ENCODE measurements around the gene MASP1.

The MASP1 gene

DNA sequence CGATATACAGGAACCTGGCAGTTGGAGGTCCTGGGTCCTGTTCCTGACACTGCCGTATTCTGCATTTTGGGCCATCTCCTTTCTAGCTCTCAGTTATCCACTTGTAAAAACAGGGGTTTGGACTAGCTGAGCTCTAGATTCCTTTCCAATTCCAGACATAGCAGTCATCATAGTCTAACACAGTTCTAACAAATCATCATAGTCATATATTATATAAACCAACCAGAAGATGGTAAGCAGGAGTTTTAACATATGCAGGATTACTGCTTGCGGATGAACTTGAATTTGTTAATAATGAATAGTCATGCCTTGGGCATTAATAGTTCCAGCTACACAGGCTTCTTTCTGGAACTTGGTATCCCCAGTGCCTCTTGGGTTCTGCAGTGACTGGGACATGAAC is 26.6 kb downstream of the MASP1 start:
- DNase-seq = peak; percentile 79

DNA sequence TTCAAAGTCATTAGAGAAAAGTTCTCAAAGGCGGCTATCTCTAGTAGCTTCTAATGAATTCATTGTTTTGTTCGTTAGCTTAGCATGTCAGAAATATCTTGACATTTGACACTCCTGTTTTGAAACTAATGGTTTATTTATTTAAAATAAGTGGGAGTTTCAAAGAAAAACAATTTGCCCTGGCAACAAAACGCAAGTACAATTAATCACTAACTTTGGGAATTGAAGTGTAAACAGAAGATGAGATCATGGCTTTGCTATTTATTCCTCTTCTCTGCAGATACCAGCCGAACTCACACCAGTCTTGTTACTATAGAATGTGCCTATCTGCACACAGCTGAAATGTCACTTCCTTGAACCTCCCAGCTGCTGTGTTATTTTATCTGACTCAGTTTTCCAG is 27.5 kb downstream of the MASP1 start:
- peak; percentile 86 for DNase-seq

GRCh38 chr3:187263270-187263669 is 28.3 kb downstream of the MASP1 start:
- no peak for DNase-seq

DNA sequence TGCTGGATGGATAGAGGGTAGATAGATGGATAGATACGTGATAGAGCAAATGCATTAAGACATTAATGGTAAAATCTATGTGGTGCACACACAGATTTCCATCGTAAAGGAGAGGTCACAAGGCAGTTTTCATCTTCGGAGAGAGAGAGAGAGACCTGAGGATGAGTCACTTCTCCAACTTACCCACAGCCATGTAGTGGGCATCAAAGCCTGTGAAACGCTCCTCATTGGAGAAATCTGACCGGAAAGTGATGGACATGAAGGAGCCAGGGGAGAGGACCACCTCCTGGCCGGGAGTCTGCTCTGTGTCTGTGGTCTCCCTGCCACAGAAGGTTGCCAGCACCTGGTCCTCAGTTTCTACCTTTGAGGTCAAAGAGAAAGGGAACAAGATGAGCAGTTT is 29.2 kb downstream of the MASP1 start:
- no peak for DNase-seq

DNA sequence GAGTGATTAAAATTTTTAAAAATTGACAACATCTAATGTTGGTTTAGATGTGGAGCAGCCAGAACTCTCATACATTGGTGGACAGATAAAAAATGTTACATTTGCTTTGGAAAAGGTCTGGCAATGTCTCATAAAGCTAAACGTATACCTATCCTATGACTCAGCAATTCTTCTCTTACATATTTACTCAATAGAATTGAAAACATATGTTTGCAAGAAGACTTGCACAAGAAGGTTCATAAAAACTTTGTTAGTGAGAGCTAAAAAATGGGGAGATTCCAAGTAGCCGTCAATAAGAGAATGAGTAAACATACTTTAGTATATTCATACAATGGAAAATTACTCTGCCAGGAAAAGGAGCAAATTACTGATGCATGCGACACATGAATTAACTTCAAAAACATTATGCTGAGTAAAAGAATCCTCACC is 30.0 kb downstream of the MASP1 start:
- DNase-seq = peak; percentile 88

- no peak for DNase-seq
Observed at GRCh38 chr3:187259171-187259570, 32.4 kb downstream of the MASP1 start.

GRCh38 chr3:187257992-187258692 is 33.4 kb downstream of the MASP1 start:
- DNase-seq = no peak

DNA sequence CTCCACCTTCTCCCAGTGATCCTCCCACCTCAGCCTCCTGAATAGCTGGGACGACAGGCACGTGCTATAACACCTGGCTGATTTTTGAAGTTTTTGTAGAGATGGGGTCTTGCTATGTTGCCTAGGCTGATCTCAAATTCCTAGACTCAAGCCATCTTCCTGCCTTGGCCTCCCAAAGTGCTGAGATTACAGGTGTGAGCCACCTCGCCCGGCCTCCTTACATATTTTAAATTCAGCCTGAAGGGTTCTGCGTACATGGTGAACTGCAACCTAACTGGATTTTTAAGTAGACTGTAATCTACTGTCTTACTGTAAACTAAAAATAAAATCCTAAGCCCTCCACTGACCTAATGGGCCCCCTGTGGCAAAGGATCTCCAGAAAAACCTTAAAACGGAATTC is 34.1 kb downstream of the MASP1 start:
- no peak for DNase-seq

- peak; percentile 17 for DNase-seq
Observed at GRCh38 chr3:187256051-187256616, 35.4 kb downstream of the MASP1 start.

GRCh38 chr3:187255314-187255713 is 36.2 kb downstream of the MASP1 start:
- no peak for DNase-seq

- DNase-seq = no peak
Observed at GRCh38 chr3:187252311-187252710, 39.2 kb downstream of the MASP1 start.

DNA sequence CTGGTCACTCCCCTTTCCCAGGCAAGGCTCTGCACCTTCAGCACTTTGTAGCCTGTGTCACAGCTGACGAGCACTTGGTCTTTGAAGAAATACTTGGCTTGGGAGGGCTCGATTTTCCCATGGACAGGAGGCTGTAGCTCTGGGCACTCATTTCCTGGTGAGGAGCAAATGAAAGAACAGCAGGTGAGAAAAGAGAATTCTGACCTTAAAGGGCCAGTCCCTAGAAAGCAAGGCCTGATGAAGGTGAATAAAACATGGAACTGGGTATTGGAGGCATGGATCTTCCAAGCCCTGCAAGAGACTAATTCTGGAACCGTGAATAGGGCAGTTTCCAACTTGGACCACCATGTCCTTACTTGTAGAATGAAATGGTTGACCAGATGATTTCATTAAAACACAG is 39.9 kb downstream of the MASP1 start:
- DNase-seq = no peak

GRCh38 chr3:187247398-187247797 is 44.1 kb downstream of the MASP1 start:
- peak; percentile 11 for DNase-seq

- peak; percentile 9 for DNase-seq
Observed at GRCh38 chr3:187243933-187244524, 47.5 kb downstream of the MASP1 start.

DNA sequence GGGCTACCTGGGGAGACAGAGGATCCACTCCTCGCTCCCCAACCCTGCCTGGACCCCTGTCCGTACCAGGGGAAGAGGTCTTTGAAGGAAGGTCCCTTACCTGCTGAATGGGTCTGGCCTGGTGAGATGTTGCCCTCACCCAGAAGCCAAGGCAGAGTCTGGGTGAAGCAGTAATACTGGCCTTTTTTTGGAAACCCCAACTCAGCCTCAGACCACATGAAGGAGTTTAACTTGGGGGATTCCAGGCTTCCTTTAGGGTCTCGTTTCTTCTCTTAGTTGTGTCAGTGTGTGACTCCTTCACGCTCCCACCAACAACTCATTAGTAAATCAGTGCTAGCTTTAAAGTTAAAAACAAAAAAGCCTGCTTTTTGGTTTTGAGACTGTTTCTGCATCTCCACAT is 48.6 kb downstream of the MASP1 start:
- no peak for DNase-seq

DNA sequence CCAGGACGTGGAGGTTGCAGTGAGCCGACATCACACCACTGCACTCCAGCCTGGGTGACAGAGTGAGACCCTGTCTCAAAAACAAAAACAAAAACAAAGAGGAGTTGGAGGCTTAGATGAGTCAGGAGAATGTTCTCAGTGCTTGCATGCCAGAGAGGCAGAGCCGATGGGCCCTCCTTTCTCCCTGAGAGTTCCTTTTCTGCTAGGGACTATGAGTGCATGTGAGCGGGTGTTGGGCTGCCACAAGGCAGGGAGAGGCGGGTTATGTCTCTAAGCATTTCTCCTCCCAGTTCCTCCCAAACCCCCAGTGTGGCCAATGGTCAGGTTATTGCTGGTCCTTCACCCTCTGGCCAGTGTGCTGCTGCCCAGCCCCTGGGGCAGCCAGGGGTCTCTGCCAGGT is 49.1 kb downstream of the MASP1 start:
- peak; percentile 31 for DNase-seq

DNA sequence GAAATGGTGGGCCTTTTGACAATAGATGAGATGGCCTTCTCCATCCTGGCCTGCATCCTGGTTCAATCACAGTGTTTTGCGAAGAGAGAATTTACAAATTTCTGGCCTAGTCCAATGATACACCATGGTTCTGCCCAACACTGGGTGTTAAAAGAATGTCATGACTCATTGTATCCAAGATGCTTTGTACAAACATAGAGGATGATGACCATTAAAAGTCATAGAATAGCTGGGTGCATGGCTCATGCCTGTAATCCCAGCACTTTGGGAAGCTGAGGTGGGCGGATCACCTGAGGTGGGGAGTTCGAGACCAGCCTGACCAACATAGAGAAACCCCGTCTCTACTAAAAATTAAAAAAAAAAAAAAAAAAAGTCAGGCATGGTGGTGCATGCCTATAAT is 52.7 kb downstream of the MASP1 start:
- DNase-seq = peak; percentile 64

GRCh38 chr3:187238239-187238638 is 53.3 kb downstream of the MASP1 start:
- no peak for DNase-seq

DNA sequence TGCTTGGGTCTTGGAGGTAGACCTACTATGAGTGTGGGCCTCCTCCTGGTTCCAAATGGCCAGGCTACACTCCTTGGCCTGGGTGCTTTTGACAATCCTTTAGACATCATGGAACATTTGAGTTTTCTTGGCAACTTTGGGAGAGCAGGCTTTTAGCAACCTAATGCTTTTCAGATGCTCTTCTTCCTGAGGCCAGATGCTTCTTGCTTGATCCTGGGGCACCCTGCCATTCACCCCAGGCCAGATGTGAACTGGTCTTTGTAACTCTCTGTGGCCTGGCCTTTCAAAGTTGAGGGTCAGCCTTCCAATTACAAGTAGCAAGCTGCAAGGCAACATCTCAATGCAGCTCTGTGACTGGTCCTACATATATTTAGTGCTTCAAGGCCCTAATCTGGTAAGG is 53.8 kb downstream of the MASP1 start:
- no peak for DNase-seq

GRCh38 chr3:187236962-187237361 is 54.6 kb downstream of the MASP1 start:
- no peak for DNase-seq

DNA sequence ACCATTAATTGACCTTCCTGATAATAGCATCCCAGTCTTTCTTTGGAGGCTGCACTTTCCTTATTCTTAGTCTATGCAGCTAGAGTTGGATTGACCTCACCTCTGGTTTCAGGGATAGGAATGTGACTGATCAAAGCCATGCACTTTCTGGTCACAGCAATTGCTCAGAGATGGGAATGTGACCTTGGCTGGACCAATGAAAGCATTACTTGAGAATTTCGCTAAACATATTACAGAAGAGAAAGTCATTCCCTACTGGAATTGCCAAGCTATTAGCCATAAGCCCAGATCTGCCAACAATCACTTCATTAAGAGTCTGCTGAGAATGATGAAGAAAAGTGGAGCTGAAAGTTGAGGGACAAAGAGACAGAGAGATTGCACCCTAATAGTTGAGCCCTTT is 61.5 kb downstream of the MASP1 start:
- DNase-seq = no peak

- no peak for DNase-seq
Observed at GRCh38 chr3:187228740-187229139, 62.8 kb downstream of the MASP1 start.

GRCh38 chr3:187227658-187228258 is 63.8 kb downstream of the MASP1 start:
- peak; percentile 78 for DNase-seq

DNA sequence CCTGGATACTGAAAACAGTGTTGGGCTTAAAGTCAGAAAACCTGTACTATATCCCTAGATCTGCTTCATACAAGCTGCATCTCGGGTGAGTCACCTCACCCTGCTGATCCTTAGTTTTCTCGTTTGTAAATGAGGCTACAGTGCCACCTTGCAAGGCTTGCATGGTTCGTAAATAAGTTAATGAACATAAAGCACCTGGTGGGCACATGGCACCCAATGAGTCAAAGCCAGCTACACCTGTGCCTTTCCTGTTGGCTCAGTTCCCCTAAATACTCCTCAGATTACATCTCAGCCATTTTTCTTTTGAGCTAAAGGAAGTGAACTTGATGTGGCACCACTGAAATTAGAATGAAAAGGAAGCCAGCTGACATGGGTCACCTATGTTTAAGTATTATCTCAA is 67.7 kb downstream of the MASP1 start:
- DNase-seq = no peak

Measured in fibroblast of skin of back (primary cell).